Endothelial cell of umbilical vein (primary cell): ENCODE measurements around the gene GMEB2.

Experiments
- CTCF ChIP-seq, 2 donors: IDR thresholded peaks; 1 replicate in 1 of 2; 2 replicates in 1 of 2; pipeline ENCODE4 v1.5.1; 2011; ENCODE audit warnings: low read length in 2 of 2, mild to moderate bottlenecking in 2 of 2, moderate library complexity in 2 of 2, control low read depth in 1 of 2, inconsistent platforms in 1 of 2, low read depth in 1 of 2; ENCODE audit not compliant: insufficient read depth in 1 of 2; ENCODE audit errors: extremely low read depth in 1 of 2
- POLR2AphosphoS5 ChIP-seq: IDR thresholded peaks from 2 replicates; pipeline ENCODE4 v1.6.1; 2012; ENCODE audit warnings: low read depth, mild to moderate bottlenecking, control low read depth, low read length, moderate library complexity; ENCODE audit not compliant: insufficient read depth

GRCh38 chr20:63651942-63652191 lies 25.0 kb upstream of the GMEB2 start:
- no peak for TF ChIP-seq CTCF (IDR thresholded peaks at IDR 0.05; ENCODE audit: extremely low read depth in 1 of 2, insufficient read depth in 1 of 2, low read depth in 1 of 2, low read length in 2 of 2)
- no peak for TF ChIP-seq POLR2AphosphoS5
